Memory B cell (primary cell): ENCODE data around the gene APBB3.
A peak's percentile ranks its signal among the peaks of the same experiment; 100 is the strongest.

ENCODE experiments used
- ATAC-seq: fragments of 150-1000 bp; cut with Tn5 transposase; 2 replicates; pipeline ENCODE4 v1.10.0; 2021; ENCODE audit warnings: low read depth, mild to moderate bottlenecking, moderate library complexity
- DNase-seq, 2 donors: peaks; one replicate each; pipeline ENCODE4 v3.0.0; 2022; ENCODE audit warnings: low spot score in 2 of 2
- H3K27ac Mint-ChIP-seq: one replicate; pipeline ENCODE4 v1.8.0; 2022; ENCODE audit warnings: mild to moderate bottlenecking, moderate library complexity, mixed read lengths
- H3K27me3 Mint-ChIP-seq: one replicate; pipeline ENCODE4 v1.8.0; 2022; ENCODE audit warnings: mixed read lengths
- H3K36me3 Mint-ChIP-seq: one replicate; pipeline ENCODE4 v1.8.0; 2022; ENCODE audit warnings: mild to moderate bottlenecking, mixed read lengths
- H3K4me1 Mint-ChIP-seq: one replicate; pipeline ENCODE4 v1.8.0; 2022; ENCODE audit warnings: mixed read lengths
- H3K4me3 Mint-ChIP-seq: one replicate; pipeline ENCODE4 v1.8.0; 2022; ENCODE audit warnings: mild to moderate bottlenecking, moderate library complexity, mixed read lengths
- H3K9me3 Mint-ChIP-seq: one replicate; pipeline ENCODE4 v1.8.0; 2022; ENCODE audit warnings: mixed read lengths

APBB3 gene

DNA sequence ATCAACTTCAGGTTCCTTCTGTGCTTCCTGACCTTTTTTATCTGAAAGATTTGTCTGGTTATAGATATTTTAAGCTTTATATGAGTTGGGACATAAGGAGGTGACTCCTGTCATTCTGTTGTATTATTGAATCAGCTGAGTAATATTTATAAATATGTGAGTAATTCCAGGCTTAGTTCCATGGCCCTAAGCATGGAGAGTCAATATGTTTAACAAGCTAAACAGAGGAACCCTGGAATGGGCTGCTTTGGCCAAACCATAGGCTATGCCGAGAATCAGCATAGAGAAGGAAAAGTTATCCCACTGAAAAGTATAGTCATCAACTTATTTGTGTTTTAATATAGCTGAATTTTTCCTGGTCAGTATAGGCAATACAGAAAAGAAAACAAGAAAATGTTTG lies 24.2 kb downstream of the APBB3 start:
- ATAC-seq, result no peak
- Mint-ChIP-seq H3K4me3 (no peak overlapping the region), H3K9me3 (no peaks in the 10 kb centered on the region), H3K36me3 (peaks cover 26% of the 10 kb centered on the region), H3K4me1 (no peaks in the 10 kb centered on the region), H3K27me3 (no peaks in the 10 kb centered on the region), H3K27ac (no peak overlapping the region)
- DNase-seq, result no peak

DNA sequence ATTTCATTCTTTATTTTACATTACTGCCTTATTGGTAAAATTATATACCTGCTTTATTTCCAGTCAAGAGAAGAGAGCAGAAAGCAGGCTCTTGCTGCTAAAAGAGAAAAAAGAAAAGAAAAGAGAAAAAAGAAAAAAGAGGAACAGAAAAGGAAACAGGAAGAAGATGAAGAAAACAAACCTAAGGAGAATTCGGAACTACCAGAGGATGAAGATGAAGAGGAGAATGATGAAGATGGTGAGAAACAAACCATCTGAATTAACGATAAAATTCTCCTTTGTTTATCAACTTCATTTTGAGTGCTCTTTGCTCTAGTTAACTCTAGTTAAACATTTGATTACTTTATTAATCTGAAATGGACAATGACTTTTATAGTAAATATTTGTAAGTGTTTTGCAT lies 40.4 kb downstream of the APBB3 start:
- H3K4me3 Mint-ChIP-seq, result no peak overlapping the region
- H3K4me1 Mint-ChIP-seq, result peaks cover 3% of the 10 kb centered on the region
- DNase-seq, result no peak
- no peak for ATAC-seq
- H3K27me3 Mint-ChIP-seq, result no peaks in the 10 kb centered on the region
- peak overlapping the region; percentile 39 for H3K27ac Mint-ChIP-seq
- H3K9me3 Mint-ChIP-seq, result no peaks in the 10 kb centered on the region
- H3K36me3 Mint-ChIP-seq, result peaks cover 27% of the 10 kb centered on the region

DNA sequence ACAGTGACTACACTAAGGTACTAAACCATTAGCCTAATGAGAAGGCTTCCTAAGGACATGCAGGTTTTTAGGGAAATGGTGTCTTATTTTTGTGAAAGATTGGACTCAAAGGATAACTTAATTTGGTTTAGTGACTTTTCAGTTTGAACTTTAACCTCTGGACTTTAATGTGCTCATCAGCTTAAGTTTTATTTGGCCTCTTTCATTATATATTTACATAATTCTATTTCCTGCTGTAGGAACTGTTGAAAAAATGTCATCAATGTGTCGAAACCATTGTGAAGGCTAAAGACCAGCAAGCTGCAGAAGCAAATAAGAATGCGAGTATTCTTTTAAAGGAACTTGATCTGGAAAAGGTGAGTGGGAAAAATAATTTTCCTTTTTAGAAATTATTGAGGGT lies 51.3 kb downstream of the APBB3 start:
- ATAC-seq (no peak), DNase-seq (no peak)
- no peak overlapping the region for H3K27ac Mint-ChIP-seq
- H3K36me3 Mint-ChIP-seq, result peaks cover 21% of the 10 kb centered on the region
- no peaks in the 10 kb centered on the region for H3K4me1 Mint-ChIP-seq
- no peaks in the 10 kb centered on the region for H3K27me3 Mint-ChIP-seq
- H3K9me3 Mint-ChIP-seq, result no peaks in the 10 kb centered on the region
- no peak overlapping the region for H3K4me3 Mint-ChIP-seq

- Mint-ChIP-seq H3K27me3 (no peaks in the 10 kb centered on the region), H3K9me3 (no peaks in the 10 kb centered on the region), H3K36me3 (peaks cover 27% of the 10 kb centered on the region), H3K4me3 (no peak overlapping the region), H3K27ac (no peak overlapping the region), H3K4me1 (no peaks in the 10 kb centered on the region)
- no peak for ATAC-seq
- DNase-seq, result no peak
These were observed 54.5 kb downstream of the APBB3 start for GRCh38 chr5:140509898-140510297.
